Breast epithelium (tissue), 4 donors: Measurements from ENCODE around the gene MFSD1. TPM values are rescaled to one million over a fixed set of nuclear protein-coding genes. Genes with fewer than 3 reads are reported as not detected.
A peak's percentile ranks its signal among the peaks of the same experiment; 100 is the strongest.

Experiments
- DNase-seq, 2 donors: peaks; one replicate each; pipeline ENCODE4 v3.0.0-alpha.2; 2019; ENCODE audit warnings: low spot score in 2 of 2
- H3K27ac ChIP-seq, 2 donors: fragments of 200-600 bp; sonication (generic) in 1 of 2; one replicate each; pipeline ENCODE4 v1.5.1; 2016 to 2019; ENCODE audit warnings: mild to moderate bottlenecking in 1 of 2
- H3K27me3 ChIP-seq, 2 donors: fragments of 200-600 bp; sonication (generic) in 1 of 2; one replicate each; pipeline versions ENCODE4 v1.5.1 to v1.6.0; 2017 to 2019; ENCODE audit warnings: control low read depth in 1 of 2, mild to moderate bottlenecking in 1 of 2
- H3K36me3 ChIP-seq: fragments of 200-600 bp; one replicate; pipeline ENCODE4 v1.5.1; 2019
- H3K4me1 ChIP-seq, 2 donors: fragments of 200-600 bp; sonication (generic); one replicate each; pipeline ENCODE4 v1.5.1; 2016 to 2019; ENCODE audit warnings: control low read depth in 1 of 2
- H3K4me3 ChIP-seq, 3 donors: fragments of 200-600 bp; sonication (generic); 1 replicate in 2 of 3; 2 replicates in 1 of 3; pipeline ENCODE4 v1.5.1; 2016 to 2019; ENCODE audit warnings: mild to moderate bottlenecking in 3 of 3, moderate library complexity in 2 of 3
- H3K9me3 ChIP-seq, 2 donors: fragments of 200-600 bp; sonication (generic) in 1 of 2; one replicate each; pipeline ENCODE4 v1.5.1; 2016 to 2019; ENCODE audit warnings: control low read depth in 1 of 2
- POLR2A ChIP-seq: fragments of 450-650 bp; IDR thresholded peaks from one replicate; pipeline ENCODE4 v1.6.1; 2016; ENCODE audit warnings: antibody characterized with exemption, mild to moderate bottlenecking, moderate library complexity
- POLR2AphosphoS5 ChIP-seq, 3 donors: sonication (generic); formaldehyde crosslinking; IDR thresholded peaks; one replicate each; pipeline ENCODE4 v1.6.1; 2017; ENCODE audit warnings: antibody characterized with exemption in 3 of 3
- intact Hi-C: fragments of 100-400 bp; cut with DNase I; formaldehyde crosslinking; loops from one replicate; pipeline ENCODE4 v1.15.1; 2023; ENCODE audit warnings: low total_unique reads
- total RNA-seq, 3 donors: library from RNA; depleted of rRNA; stranded (reverse); fragments of >200 nt; gene quantifications; one replicate each; pipeline ENCODE4 v1.1.0, GENCODE V29; 2016
- TF ChIP-seq, protein P1 (sequence below), 3 donors: fragments of 450-650 bp; IDR thresholded peaks; one replicate each; pipeline ENCODE4 v1.5.1; 2016 to 2017; ENCODE audit warnings: antibody characterized with exemption in 3 of 3, mild to moderate bottlenecking in 3 of 3, moderate library complexity in 3 of 3

Gene MFSD1
- total RNA-seq, 3 donors from 2014 or later = 76.7 to 134 (median 125) TPM

DNA sequence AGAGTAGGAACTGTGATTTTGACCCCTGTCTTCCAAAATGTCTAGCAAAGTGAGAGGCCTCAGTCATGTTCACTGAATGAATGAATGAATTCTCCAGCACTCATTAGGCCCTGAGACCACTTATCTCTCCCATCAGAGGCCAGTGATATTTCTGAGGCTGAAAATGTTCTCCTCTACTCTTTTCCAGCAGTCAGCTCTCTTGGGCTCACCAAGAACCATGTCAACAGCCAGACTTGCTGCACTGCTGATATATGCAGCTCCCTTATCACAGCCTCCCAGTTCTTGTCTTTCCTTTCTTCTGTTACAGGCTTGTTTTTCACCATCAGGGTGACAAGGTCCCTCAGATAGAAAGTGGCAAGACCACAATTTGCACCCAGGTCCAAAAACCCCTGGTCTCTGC is 28.7 kb upstream of the MFSD1 start:
- DNase-seq = no peak
- H3K4me3 ChIP-seq = no peak overlapping the region
- H3K9me3 ChIP-seq = no peaks in the 10 kb centered on the region
- peaks cover 21 to 44% of the 10 kb centered on the region in 2 donors for H3K4me1 ChIP-seq
- no peaks in the 10 kb centered on the region for H3K27me3 ChIP-seq
- intact Hi-C loops = no loop called here
- TF ChIP-seq POLR2A (no peak), POLR2AphosphoS5 (IDR thresholded peaks at IDR 0.05) (no peak)
- TF ChIP-seq, protein P1, sequence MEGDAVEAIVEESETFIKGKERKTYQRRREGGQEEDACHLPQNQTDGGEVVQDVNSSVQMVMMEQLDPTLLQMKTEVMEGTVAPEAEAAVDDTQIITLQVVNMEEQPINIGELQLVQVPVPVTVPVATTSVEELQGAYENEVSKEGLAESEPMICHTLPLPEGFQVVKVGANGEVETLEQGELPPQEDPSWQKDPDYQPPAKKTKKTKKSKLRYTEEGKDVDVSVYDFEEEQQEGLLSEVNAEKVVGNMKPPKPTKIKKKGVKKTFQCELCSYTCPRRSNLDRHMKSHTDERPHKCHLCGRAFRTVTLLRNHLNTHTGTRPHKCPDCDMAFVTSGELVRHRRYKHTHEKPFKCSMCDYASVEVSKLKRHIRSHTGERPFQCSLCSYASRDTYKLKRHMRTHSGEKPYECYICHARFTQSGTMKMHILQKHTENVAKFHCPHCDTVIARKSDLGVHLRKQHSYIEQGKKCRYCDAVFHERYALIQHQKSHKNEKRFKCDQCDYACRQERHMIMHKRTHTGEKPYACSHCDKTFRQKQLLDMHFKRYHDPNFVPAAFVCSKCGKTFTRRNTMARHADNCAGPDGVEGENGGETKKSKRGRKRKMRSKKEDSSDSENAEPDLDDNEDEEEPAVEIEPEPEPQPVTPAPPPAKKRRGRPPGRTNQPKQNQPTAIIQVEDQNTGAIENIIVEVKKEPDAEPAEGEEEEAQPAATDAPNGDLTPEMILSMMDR (IDR thresholded peaks at IDR 0.05) = no peak
- H3K27ac ChIP-seq = peak overlapping the region; percentile 91 to 92
- H3K36me3 ChIP-seq = no peaks in the 10 kb centered on the region

DNA sequence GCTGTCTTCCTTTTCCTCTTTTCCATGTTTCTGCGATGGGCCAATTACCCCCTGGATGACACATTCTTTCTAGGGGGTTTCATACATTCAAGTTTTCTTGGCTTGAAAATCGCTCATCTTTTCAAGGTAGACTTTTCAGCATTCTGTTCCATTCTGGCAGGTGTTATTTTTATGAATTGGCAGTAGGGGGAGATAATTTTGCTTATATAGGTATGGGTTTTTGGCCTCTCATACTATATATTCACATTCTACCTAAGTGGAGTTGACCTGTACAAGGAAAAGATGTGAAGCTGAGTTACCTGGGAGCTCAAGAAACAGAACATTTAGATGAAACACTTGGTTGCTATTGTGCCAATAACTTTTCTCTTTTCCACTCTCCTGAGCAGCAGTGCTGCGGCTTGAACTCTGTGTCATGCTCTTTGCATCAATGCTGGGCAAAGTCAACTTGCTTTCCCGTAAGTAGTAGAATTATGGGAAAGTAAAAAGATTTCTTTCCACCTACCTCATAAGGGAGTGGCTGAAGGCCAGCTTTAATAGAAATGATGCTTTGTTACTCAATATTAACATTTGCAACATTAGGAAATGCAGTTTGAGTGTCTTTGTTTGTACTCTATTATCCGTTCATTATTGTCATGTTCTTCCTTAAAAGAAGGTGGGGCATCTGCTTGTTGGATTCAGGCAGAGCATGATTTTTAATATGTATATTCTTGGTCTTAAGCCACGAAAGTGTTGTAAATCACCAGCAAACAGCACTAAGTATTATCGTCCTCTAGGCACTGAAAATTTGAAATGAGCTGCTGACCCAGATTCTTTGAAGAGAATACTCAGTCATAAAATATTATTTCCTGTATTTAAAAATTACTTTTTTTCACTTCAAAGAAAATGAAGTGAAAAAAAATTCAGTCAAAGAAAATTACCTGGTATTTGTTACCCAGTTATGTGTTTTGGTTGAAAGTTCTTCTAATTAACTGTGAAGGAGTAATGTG is 27.7 kb upstream of the MFSD1 start:
- Histone ChIP-seq H3K27ac (peak overlapping the region; percentile 91 to 92), H3K4me3 (no peak overlapping the region), H3K9me3 (no peaks in the 10 kb centered on the region), H3K27me3 (no peaks in the 10 kb centered on the region), H3K4me1 (peaks cover 19 to 36% of the 10 kb centered on the region in 2 donors), H3K36me3 (no peaks in the 10 kb centered on the region)
- intact Hi-C loops = loop anchor here (2.0 kb wide), 1 partner anchor 15 kb away; no protein-coding TSS in a partner anchor
- TF ChIP-seq, protein P1 (IDR thresholded peaks at IDR 0.05) = no peak
- TF ChIP-seq POLR2AphosphoS5 (IDR thresholded peaks at IDR 0.05) (peak; percentile 63 to 72 (median 68)), POLR2A (no peak)
- DNase-seq = peak in 1 of 2 donors; percentile 44

DNA sequence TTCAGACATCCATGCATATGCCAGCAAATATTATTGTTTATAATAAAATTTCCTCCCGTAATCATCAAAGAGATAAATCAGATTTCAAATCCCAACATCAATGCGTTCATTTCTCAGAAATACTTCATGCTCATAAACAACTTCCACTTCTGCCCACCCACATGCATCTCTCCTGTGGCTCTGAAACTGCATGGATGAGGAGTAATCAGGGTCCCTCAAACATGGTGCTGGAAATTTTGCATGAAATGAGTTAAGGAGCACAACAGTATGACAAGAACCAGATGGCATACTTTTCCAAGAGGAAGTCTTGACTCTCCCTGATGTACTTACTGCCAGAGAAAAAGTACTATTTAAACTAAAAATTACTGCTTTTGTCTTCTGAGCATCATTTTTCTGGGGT is 26.9 kb upstream of the MFSD1 start:
- peak overlapping the region; percentile 89 to 92 for H3K27ac ChIP-seq
- H3K36me3 ChIP-seq = no peaks in the 10 kb centered on the region
- no peak for DNase-seq
- H3K4me1 ChIP-seq = peaks cover 16 to 36% of the 10 kb centered on the region in 2 donors
- no peaks in the 10 kb centered on the region for H3K9me3 ChIP-seq
- intact Hi-C loops = loop anchor here (2.0 to 5.0 kb wide), 2 partner anchors 14 to 43 kb away; partner anchors contain the start of gene RARRES1
- TF ChIP-seq POLR2AphosphoS5 (IDR thresholded peaks at IDR 0.05) = no peak
- no peak for TF ChIP-seq POLR2A
- TF ChIP-seq, protein P1 (IDR thresholded peaks at IDR 0.05) = no peak
- no peak overlapping the region for H3K4me3 ChIP-seq
- H3K27me3 ChIP-seq = no peaks in the 10 kb centered on the region

DNA sequence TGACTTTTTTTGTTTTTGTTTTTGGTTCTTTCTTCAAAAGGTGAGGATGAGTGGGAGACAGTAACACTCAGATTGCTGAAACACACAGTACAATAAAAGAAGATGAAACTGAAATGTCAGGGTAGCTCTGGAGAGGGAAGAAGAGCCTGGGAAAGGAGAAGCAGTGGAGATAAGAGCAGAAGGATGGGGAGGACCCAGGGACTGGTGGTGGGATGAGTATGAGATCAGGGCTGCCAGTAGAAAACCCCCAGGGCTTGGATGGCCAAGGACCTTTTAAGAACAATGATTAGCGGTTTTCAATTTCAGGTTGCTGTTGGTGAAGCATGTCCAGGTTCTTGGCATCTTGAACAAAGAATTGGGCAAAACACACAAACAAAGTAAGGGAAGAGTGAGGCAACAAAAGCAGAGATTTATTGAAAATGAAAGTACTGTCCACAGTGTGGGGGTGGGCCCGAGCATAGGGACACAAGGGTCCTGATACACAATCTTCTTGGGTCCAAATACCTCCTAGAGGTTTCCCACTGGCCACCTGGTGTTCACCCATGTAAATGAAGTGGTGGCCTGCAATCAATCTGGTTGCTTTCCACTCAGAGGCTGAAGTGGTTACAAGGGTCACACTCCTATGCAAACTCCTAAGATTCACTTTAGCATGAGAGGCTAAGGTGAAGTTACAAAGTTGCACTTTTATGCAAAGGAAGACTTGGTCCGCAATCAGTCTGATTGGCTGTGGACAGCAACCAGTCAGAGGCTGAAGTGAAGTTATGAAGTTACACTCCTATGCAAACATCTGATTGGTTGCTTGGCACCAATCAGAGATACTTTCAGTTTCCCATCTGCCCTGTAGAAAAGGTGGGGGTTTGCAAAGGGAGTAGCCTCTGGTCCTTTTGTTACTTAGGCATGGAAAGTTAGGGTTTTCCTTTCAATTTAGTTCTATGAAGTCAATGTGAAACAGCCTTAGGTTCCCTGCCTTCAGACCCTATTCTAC is 26.1 kb upstream of the MFSD1 start:
- no peaks in the 10 kb centered on the region for H3K36me3 ChIP-seq
- no peak for DNase-seq
- H3K27ac ChIP-seq = peak overlapping the region; percentile 89 to 92
- TF ChIP-seq, protein P1 (IDR thresholded peaks at IDR 0.05) = no peak
- TF ChIP-seq POLR2AphosphoS5 (IDR thresholded peaks at IDR 0.05) = no peak
- TF ChIP-seq POLR2A = no peak
- H3K4me1 ChIP-seq = peaks cover 11 to 28% of the 10 kb centered on the region in 2 donors
- intact Hi-C loops = loop anchor here (2.0 to 5.0 kb wide), 2 partner anchors 13 to 43 kb away; partner anchors contain the start of gene RARRES1
- H3K27me3 ChIP-seq = no peaks in the 10 kb centered on the region
- H3K4me3 ChIP-seq = no peak overlapping the region
- H3K9me3 ChIP-seq = no peaks in the 10 kb centered on the region
